ENCODE data around the gene PRKN.

Gene PRKN

GRCh38 chr6:161798844-161799394, 928.6 kb downstream of the PRKN start:
- DNase-seq (ENCODE audit: low spot score), result no peak
- in situ Hi-C loops (cut with MboI; ENCODE audit: low sequenced_read_pairs, unreplicated experiment), result no loop called here
- TF ChIP-seq CTCF (IDR thresholded peaks at IDR 0.05; ENCODE audit: borderline replicate concordance, control extremely low read depth, extremely low read depth, insufficient read depth, missing control alignments), result no peak

- in situ Hi-C loops (cut with MboI; ENCODE audit: low sequenced_read_pairs, unreplicated experiment), result no loop called here
- no peak for DNase-seq (ENCODE audit: low spot score)
- no peak for TF ChIP-seq CTCF (IDR thresholded peaks at IDR 0.05; ENCODE audit: borderline replicate concordance, control extremely low read depth, extremely low read depth, insufficient read depth, missing control alignments)
Measured at GRCh38 chr6:161796681-161797080, 930.9 kb downstream of the PRKN start.

GRCh38 chr6:161792851-161793493, 934.6 kb downstream of the PRKN start:
- DNase-seq (ENCODE audit: low spot score), result no peak
- TF ChIP-seq CTCF (IDR thresholded peaks at IDR 0.05; ENCODE audit: borderline replicate concordance, control extremely low read depth, extremely low read depth, insufficient read depth, missing control alignments), result no peak
- in situ Hi-C loops (cut with MboI; ENCODE audit: low sequenced_read_pairs, unreplicated experiment), result no loop called here

- in situ Hi-C loops (cut with MboI; ENCODE audit: low sequenced_read_pairs, unreplicated experiment), result no loop called here
- no peak for DNase-seq (ENCODE audit: low spot score)
- TF ChIP-seq CTCF (IDR thresholded peaks at IDR 0.05; ENCODE audit: borderline replicate concordance, control extremely low read depth, extremely low read depth, insufficient read depth, missing control alignments), result no peak
Measured at GRCh38 chr6:161788531-161788930, 939.0 kb downstream of the PRKN start.

- no peak for DNase-seq (ENCODE audit: low spot score)
- no peak for TF ChIP-seq CTCF (IDR thresholded peaks at IDR 0.05; ENCODE audit: borderline replicate concordance, control extremely low read depth, extremely low read depth, insufficient read depth, missing control alignments)
- in situ Hi-C loops (cut with MboI; ENCODE audit: low sequenced_read_pairs, unreplicated experiment), result no loop called here
Measured at GRCh38 chr6:161772176-161772575, 955.4 kb downstream of the PRKN start.

GRCh38 chr6:161761966-161762365, 965.6 kb downstream of the PRKN start:
- TF ChIP-seq CTCF (IDR thresholded peaks at IDR 0.05; ENCODE audit: borderline replicate concordance, control extremely low read depth, extremely low read depth, insufficient read depth, missing control alignments), result no peak
- in situ Hi-C loops (cut with MboI; ENCODE audit: low sequenced_read_pairs, unreplicated experiment), result no loop called here
- no peak for DNase-seq (ENCODE audit: low spot score)

Measured in GM13976 (cell line).